SK-N-MC (cell line): Measurements from ENCODE around the gene RASA3.

Source experiments
- DNase-seq: peaks from one replicate; pipeline ENCODE4 v3.0.0-alpha.2; 2011; ENCODE audit warnings: low read depth, low spot score
- H3K27ac ChIP-seq: fragments of 200-600 bp; sonication (generic); 2 replicates; pipeline ENCODE4 v1.5.1; 2016; ENCODE audit warnings: mixed run types
- H3K36me3 ChIP-seq: fragments of 200-600 bp; sonication (generic); 2 replicates; pipeline ENCODE4 v1.6.1; 2017; ENCODE audit warnings: antibody characterized with exemption, low read length, mixed read lengths; ENCODE audit not compliant: insufficient read depth
- H3K4me3 ChIP-seq: fragments of 200-600 bp; sonication (generic); 2 replicates; pipeline ENCODE4 v1.5.1; 2016
- H3K9ac ChIP-seq: fragments of 200-600 bp; sonication (generic); 2 replicates; pipeline ENCODE4 v1.8.0; 2017; ENCODE audit warnings: mixed run types, mixed read lengths; ENCODE audit not compliant: insufficient read length
- H3K9me3 ChIP-seq: fragments of 200-600 bp; sonication (generic); 2 replicates; pipeline ENCODE4 v1.6.1; 2017; ENCODE audit warnings: low read depth, mild to moderate bottlenecking, antibody characterized with exemption, low read length, moderate library complexity, mixed read lengths
- EZH2 ChIP-seq: fragments of 200-600 bp; sonication (generic); IDR thresholded peaks from one replicate; pipeline ENCODE4 v1.6.1; 2017; ENCODE audit warnings: antibody characterized with exemption
- FOXP2 ChIP-seq: optimal IDR thresholded peaks from 2 replicates; pipeline ENCODE3; 2011; ENCODE audit warnings: mild to moderate bottlenecking, moderate library complexity; ENCODE audit not compliant: insufficient read depth; ENCODE audit errors: extremely low read length, control extremely low read depth
- POLR2AphosphoS5 ChIP-seq: IDR thresholded peaks from 2 replicates; pipeline ENCODE4 v1.6.1; 2012; ENCODE audit warnings: mild to moderate bottlenecking, low read depth, low read length, borderline replicate concordance

Gene RASA3

DNA sequence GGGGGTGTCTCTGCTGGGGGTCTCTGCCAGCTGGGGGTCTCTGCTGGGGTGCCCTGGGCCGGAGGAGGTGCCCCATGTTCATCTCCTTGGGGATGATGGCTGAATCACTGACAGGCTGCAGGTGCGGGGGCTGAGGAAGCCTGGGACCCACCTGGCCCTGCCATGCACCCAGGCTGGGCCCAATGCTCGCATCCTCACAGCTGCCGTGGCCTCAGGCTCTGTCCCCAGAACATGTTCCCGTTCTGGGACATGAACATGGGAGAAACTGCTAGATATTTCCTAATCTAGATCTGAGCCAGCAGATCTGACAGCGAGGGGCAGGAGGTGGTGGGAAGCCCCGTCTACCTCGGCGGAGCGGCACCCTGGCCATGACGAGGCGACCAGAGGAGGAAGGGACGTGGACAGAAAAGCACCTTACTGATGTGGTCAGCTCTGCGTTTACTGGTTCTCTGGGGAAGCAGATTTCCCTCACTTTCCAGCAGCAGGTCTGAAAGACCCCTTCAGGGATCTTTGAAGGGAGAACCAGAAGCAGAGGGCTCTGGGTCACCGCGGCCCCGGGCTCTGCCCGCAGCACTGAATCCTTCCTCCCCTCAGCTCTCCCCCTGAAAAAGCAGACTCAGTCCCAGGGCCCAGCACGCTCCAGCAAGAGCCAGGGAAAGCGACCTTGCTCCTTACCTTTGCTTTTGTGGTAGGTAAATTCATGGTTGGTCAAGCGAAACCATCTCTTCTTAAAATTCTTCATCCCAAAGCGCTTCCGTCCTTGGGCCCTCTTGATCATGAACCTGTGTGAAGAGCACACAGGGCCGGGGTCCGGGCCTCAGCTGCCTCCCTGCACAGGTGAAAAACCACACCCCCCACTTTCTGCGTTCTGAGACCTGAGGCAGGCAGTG, 132.0 kb downstream of the RASA3 start:
- Histone ChIP-seq H3K9me3 (no peaks in the 10 kb centered on the region), H3K27ac (no peak overlapping the region), H3K4me3 (no peak overlapping the region), H3K9ac (no peak overlapping the region), H3K36me3 (no peaks in the 10 kb centered on the region)
- no peak for DNase-seq
- TF ChIP-seq POLR2AphosphoS5 (no peak), FOXP2 (no peak), EZH2 (no peak)

DNA sequence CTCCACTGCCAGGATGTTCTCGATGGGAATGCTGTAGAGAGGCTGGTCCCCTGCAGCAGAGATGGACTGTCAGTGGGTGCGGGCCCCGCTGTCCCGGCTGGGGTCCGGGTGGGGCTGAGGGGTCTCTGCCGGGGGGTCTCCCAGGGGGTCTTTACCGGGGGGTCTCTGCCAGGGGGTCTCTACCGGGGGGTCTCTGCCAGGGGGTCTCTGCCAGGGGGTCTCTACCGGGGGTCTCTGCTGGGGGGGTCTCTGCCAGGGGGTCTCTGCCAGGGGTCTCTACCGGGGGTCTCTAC, 132.9 kb downstream of the RASA3 start:
- TF ChIP-seq POLR2AphosphoS5: no peak
- no peak for TF ChIP-seq EZH2
- no peak for TF ChIP-seq FOXP2
- no peak overlapping the region for H3K4me3 ChIP-seq
- no peak for DNase-seq
- H3K9ac ChIP-seq: no peak overlapping the region
- no peak overlapping the region for H3K27ac ChIP-seq
- no peaks in the 10 kb centered on the region for H3K36me3 ChIP-seq
- no peaks in the 10 kb centered on the region for H3K9me3 ChIP-seq

DNA sequence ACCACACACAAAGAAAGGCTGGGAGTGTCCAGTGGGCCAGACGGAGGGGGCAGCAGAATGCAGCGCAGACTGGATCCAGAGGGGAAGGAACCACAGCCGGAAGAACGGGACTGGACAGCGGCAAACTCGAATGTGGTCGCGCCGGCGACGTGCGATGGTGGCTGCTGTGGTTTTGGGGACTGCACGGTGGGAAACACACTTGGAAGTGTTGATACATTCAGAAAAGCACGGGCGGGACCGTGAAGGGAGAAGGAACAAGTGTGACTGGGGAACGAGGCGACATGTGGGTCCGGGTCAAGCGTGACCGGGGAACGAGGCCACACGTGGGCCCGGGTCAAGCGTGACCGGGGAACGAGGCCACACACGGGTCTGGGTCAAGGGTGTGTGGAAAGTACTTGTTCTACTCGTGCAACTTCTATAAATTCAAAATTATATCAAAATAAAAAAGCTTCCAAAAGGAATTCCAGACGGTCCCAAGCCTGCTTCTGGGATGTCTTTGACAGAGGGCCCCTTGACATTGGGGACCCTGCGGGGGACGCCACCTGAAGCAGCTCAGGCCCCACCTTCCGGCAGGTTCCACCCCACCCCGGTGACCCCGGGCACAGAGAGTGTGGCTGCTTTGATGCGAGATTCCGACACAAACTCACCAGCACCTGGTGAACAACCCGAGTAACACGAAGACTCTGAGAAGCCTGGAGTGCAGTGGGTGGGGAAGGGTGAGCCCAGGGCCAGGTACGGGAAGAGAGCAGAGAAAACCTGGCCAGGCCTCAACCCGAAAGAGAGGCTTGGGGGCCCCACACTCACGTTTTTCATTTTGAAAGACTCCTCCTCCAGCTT, 133.4 kb downstream of the RASA3 start:
- H3K36me3 ChIP-seq: no peaks in the 10 kb centered on the region
- H3K27ac ChIP-seq: no peak overlapping the region
- no peak overlapping the region for H3K9ac ChIP-seq
- no peak overlapping the region for H3K4me3 ChIP-seq
- H3K9me3 ChIP-seq: no peaks in the 10 kb centered on the region
- TF ChIP-seq EZH2 (no peak), FOXP2 (no peak), POLR2AphosphoS5 (no peak)
- no peak for DNase-seq

DNA sequence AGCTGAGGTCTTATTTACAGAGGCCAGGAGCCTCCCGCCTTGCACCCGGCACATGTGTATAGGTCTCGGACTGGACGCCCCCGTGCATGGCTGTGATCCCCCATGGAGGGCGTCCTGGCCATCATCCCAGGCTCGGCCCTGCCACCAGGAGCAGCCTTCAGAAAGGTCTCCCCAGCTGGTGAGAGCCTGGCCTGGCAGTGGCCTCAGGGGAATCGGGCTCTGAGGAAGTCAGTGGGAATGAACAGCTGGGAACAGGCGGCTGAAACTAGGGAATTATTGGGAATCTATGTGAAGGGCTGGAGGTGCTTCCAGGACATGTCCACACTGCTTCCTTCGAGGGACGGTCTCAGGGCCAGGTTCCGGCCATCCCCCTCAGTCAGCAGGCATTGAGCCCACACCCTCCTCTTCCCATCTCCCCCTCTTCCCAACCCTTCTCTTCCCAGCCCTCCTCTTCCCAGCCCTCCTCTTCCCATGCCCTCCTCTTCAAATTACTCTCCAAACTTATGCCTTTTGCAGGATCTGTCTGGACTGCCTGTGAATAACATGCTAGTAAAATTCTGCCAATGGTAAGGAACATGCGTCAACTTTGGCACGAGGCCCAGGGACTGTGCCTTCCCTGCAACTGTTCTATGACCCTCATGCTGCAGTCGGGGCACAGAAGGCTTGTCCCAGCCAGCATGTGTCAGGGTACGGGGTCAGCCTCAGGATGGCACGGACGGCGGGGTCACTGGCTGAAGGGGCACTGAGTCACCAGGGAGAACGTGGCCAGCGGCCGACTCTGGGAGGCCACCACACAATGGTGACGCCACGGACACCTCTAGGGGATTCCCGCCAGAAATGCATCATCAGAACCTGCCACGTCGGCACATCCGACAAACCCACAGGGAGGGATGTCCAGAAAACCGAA, 134.3 kb downstream of the RASA3 start:
- no peaks in the 10 kb centered on the region for H3K36me3 ChIP-seq
- H3K9me3 ChIP-seq: no peaks in the 10 kb centered on the region
- no peak overlapping the region for H3K4me3 ChIP-seq
- no peak overlapping the region for H3K9ac ChIP-seq
- TF ChIP-seq FOXP2 (no peak), EZH2 (no peak), POLR2AphosphoS5 (no peak)
- DNase-seq: no peak
- no peak overlapping the region for H3K27ac ChIP-seq

DNA sequence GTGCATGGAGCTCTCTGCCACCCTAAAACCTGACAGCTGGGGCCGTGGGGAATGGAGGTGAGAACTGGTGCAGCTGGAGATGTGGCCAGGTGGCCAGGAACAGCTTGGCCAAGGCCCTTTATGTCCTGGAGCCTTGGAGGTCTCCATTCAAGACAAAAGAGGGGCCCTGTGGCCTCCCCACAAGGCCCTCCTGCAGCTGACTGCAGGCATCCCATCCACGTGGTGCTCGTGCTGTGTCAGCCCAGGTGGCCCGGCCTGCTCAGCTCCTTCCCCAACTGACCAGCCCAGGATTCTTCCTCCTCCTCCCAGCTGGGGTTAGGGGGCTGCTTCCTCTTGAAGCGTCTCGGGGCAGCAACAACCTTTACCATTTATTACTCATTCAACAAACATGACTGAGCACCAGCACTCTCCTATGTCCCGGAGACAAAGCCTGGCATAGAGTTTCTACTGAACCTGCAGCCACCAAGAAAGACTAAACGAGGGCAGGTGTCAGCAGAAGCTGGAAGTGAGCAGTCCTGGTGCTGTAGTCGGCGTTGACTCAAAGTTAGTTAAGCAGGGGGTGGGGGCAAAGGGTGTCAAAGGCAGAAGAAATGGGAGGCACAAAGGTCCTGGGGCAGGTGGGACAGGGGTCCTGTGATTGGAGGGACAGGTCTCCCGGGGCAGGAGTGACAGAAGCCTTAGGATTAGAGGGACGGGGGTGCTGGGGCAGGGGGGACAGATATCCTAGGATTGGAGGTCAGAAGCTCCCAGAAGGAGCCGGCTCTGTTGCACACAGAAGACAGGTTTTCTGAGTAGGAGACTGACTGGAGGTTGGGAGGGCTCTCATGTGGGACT, 135.3 kb downstream of the RASA3 start:
- H3K27ac ChIP-seq: no peak overlapping the region
- no peak overlapping the region for H3K4me3 ChIP-seq
- H3K9ac ChIP-seq: no peak overlapping the region
- TF ChIP-seq FOXP2: no peak
- no peak for TF ChIP-seq EZH2
- no peak for TF ChIP-seq POLR2AphosphoS5
- H3K36me3 ChIP-seq: no peaks in the 10 kb centered on the region
- H3K9me3 ChIP-seq: no peaks in the 10 kb centered on the region
- no peak for DNase-seq

DNA sequence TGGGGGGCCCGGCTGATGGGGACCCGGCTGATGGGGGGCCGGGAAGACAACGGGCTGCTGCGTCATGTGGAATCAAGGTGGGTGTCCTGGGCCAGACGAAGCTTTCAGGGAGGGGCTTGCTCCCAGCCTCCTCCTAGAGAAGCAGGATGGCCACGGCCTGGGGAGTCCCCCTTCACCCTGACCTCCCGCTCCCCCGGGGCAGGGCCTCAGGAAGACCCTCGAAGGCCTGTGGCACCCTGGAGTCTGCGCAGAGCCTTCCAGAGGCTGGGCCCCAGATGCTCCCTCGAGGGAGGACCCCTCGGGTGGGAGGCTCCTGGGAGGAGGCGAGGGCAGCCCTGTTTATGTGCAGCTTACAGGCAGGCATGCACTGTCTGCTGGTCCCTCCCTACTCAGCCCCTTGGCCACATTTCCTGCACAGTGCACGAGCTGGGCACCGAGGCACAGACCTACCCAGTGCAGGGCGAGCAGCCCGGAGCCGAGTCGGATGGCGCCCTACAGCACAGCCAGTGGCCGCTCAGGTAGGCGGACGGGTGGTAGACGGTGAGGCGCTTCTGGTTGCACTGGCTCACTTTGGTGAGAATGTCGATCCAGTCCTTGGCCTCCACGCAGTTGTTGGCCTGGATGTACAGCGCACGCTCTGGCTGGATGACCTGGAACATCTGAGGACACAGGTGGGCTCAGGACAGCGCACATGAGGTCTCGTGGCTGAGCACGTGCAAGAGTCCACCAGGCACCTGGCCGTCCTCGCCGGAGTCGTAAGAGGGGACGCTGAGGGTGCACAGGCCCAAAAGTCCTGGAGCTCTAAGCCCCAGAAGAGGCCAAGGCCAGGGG, 136.1 kb downstream of the RASA3 start:
- no peak for DNase-seq

More for the DNA sequence above, 136.1 kb downstream of the RASA3 start:
- no peak overlapping the region for H3K9ac ChIP-seq
- H3K9me3 ChIP-seq: no peaks in the 10 kb centered on the region
- H3K36me3 ChIP-seq: no peaks in the 10 kb centered on the region
- no peak overlapping the region for H3K27ac ChIP-seq
- H3K4me3 ChIP-seq: no peak overlapping the region
- TF ChIP-seq FOXP2: no peak
- TF ChIP-seq EZH2: no peak
- TF ChIP-seq POLR2AphosphoS5: no peak
